GM23338 (cell line): ENCODE results near the gene PIKFYVE. TPM values are rescaled to one million over a fixed set of nuclear protein-coding genes. Genes with fewer than 3 reads are reported as not detected.

ENCODE experiments used
- ATAC-seq: fragments of 200-7000 bp; cut with Tn5 transposase; 3 replicates; pipeline ENCODE4 v1.9.1; 2020
- DNase-seq: peaks from one replicate; pipeline ENCODE4 v3.0.0-alpha.2; 2015; ENCODE audit warnings: low spot score
- H2AFZ ChIP-seq: fragments of 200-600 bp; sonication (generic); 2 replicates; pipeline ENCODE4 v1.8.0; 2016; ENCODE audit warnings: antibody characterized with exemption, mild to moderate bottlenecking, moderate library complexity
- H3F3A ChIP-seq: fragments of 200-600 bp; sonication (generic); replicated peaks from 2 replicates; pipeline ENCODE4 v1.8.0; 2017; ENCODE audit warnings: antibody characterized with exemption, mixed run types, low read depth
- H3K27ac ChIP-seq: fragments of 200-600 bp; sonication (generic); 2 replicates; pipeline ENCODE4 v1.6.1; 2016; ENCODE audit warnings: low read depth
- H3K27me3 ChIP-seq: fragments of 200-600 bp; sonication (generic); 2 replicates; pipeline ENCODE4 v1.8.0; 2016; ENCODE audit warnings: mild to moderate bottlenecking, mixed run types, moderate library complexity; ENCODE audit not compliant: insufficient read depth
- H3K36me3 ChIP-seq: fragments of 200-600 bp; sonication (generic); 2 replicates; pipeline ENCODE4 v1.8.0; 2016; ENCODE audit warnings: mild to moderate bottlenecking; ENCODE audit not compliant: insufficient read depth
- H3K4me1 ChIP-seq: fragments of 200-600 bp; sonication (generic); 2 replicates; pipeline ENCODE4 v1.8.0; 2016; ENCODE audit warnings: mild to moderate bottlenecking, moderate library complexity; ENCODE audit not compliant: insufficient read depth
- H3K4me2 ChIP-seq: fragments of 200-600 bp; sonication (generic); 2 replicates; pipeline ENCODE4 v1.7.1; 2017; ENCODE audit warnings: mixed run types
- H3K4me3 ChIP-seq: fragments of 200-600 bp; sonication (generic); 2 replicates; pipeline ENCODE4 v1.6.1; 2016; ENCODE audit warnings: mixed run types
- H3K79me2 ChIP-seq: fragments of 200-600 bp; sonication (generic); replicated peaks from 2 replicates; pipeline ENCODE4 v1.8.0; 2017; ENCODE audit warnings: mild to moderate bottlenecking; ENCODE audit not compliant: insufficient read depth
- H3K9me2 ChIP-seq: fragments of 200-600 bp; sonication (generic); 2 replicates; pipeline ENCODE4 v1.8.0; 2017; ENCODE audit not compliant: insufficient read depth
- H4K20me1 ChIP-seq: fragments of 200-600 bp; sonication (generic); replicated peaks from 2 replicates; pipeline ENCODE4 v1.8.0; 2017; ENCODE audit warnings: mild to moderate bottlenecking; ENCODE audit not compliant: insufficient read depth
- H3K27ac Mint-ChIP-seq: 2 replicates; pipeline ENCODE4 v1.8.0; 2020; ENCODE audit warnings: inconsistent platforms, mild to moderate bottlenecking, moderate library complexity, mixed read lengths
- H3K27me3 Mint-ChIP-seq: 3 replicates; pipeline ENCODE4 v1.8.0; 2022; ENCODE audit warnings: low read depth, mild to moderate bottlenecking, moderate library complexity, mixed read lengths, inconsistent platforms; ENCODE audit not compliant: insufficient read depth, poor library complexity
- H3K36me3 Mint-ChIP-seq: 3 replicates; pipeline ENCODE4 v1.8.0; 2021; ENCODE audit warnings: low read depth, mild to moderate bottlenecking, inconsistent platforms, moderate library complexity, mixed read lengths
- H3K4me1 Mint-ChIP-seq: 3 replicates; pipeline ENCODE4 v1.8.0; 2020; ENCODE audit warnings: mild to moderate bottlenecking, inconsistent platforms, mixed read lengths
- H3K4me3 Mint-ChIP-seq: 3 replicates; pipeline ENCODE4 v1.8.0; 2021; ENCODE audit warnings: moderate library complexity, mild to moderate bottlenecking, inconsistent platforms, mixed read lengths
- H3K9me3 Mint-ChIP-seq: 3 replicates; pipeline ENCODE4 v1.8.0; 2020; ENCODE audit warnings: moderate library complexity, mild to moderate bottlenecking, inconsistent platforms, mixed read lengths
- CREB1 ChIP-seq: fragments of 250-450 bp; sonication (Bioruptor Pico); IDR thresholded peaks from 2 replicates; pipeline ENCODE4 v1.5.0; 2020; ENCODE audit warnings: low read depth, mild to moderate bottlenecking, moderate library complexity
- EZH2phosphoT487 ChIP-seq: fragments of 200-600 bp; sonication (generic); IDR thresholded peaks from one replicate; pipeline ENCODE4 v1.8.1; 2018; ENCODE audit warnings: antibody characterized with exemption; ENCODE audit not compliant: unreplicated experiment
- JUNB ChIP-seq: IDR thresholded peaks from one replicate; pipeline ENCODE4 v1.6.1; 2016; ENCODE audit warnings: antibody characterized with exemption; ENCODE audit not compliant: unreplicated experiment
- NANOG ChIP-seq: IDR thresholded peaks from 2 replicates; pipeline ENCODE4 v1.6.1; 2016; ENCODE audit warnings: antibody characterized with exemption, borderline replicate concordance
- POLR2AphosphoS5 ChIP-seq: IDR thresholded peaks from 2 replicates; pipeline ENCODE4 v1.6.1; 2016; ENCODE audit warnings: antibody characterized with exemption, low read depth
- STAT1 ChIP-seq: IDR thresholded peaks from one replicate; pipeline ENCODE4 v1.6.1; 2016; ENCODE audit warnings: antibody characterized with exemption; ENCODE audit not compliant: unreplicated experiment
- ZNF114 ChIP-seq: fragments of 250-450 bp; sonication (Bioruptor Pico); IDR thresholded peaks from 2 replicates; pipeline ENCODE4 v1.5.0; 2020; ENCODE audit warnings: mild to moderate bottlenecking, moderate library complexity
- ZNF331 ChIP-seq: fragments of 250-450 bp; sonication (Bioruptor Pico); IDR thresholded peaks from 2 replicates; pipeline ENCODE4 v1.5.0; 2020; ENCODE audit warnings: low read depth, mild to moderate bottlenecking, moderate library complexity
- polyA plus RNA-seq: library from polyadenylated mRNA; unstranded; fragments of >200 nt; fragmentation: Nextera tagmentation; extraction: Ambion mirVana; gene quantifications from 2 replicates; pipeline ENCODE4 v1.2.1, GENCODE V29; 2016
- total RNA-seq: library from RNA; depleted of rRNA; stranded (reverse); fragments of >200 nt; shearing (Covaris generic); gene quantifications from 2 replicates; pipeline ENCODE4 v1.2.3, GENCODE V29; 2014
- TF ChIP-seq, protein P1 (sequence below): IDR thresholded peaks from 2 replicates; pipeline ENCODE4 v1.6.1; 2016; ENCODE audit warnings: antibody characterized with exemption
- TF ChIP-seq, protein P2 (sequence below): fragments of 250-450 bp; sonication (Bioruptor Pico); IDR thresholded peaks from 2 replicates; pipeline ENCODE4 v1.5.0; 2020; ENCODE audit warnings: mild to moderate bottlenecking, moderate library complexity

PIKFYVE gene
- total and polyA plus RNA-seq, 2 experiments from 2014 or later, result 15.1 to 48.0 TPM

DNA sequence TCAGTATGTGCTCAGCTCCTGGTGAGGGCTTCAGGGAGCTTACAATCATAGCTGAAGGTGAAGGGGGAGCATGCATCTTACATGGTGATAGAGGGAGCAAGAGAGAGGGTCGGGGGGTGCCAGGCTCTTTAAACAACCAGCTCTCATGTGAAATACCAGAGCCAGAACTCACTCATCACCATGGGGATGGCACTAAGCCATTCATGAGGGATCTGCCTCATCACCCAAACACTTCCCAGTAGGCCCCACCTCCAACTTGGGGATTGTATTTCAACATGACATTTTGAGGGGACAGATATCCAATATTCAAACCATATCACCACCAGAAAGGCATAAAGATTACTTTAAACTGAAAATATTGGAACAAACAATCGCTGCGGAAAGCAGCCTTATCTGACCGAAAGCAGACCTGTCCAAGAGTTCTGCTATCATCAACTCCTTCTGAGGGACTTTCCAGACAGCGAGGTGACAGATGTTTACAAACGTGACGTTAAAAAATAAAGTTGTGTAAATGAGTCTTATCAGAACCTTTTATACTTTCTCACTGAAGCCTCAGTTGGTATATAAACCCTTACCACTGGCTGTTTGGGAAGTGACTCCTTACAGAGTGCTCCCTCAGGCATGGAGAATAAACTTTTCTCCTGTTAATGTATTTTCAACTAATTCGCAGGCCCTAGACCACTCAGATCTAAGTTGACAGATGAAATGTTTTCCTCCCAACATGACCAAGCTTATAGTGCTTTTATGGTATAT lies 105.0 kb downstream of the PIKFYVE start:
- Histone ChIP-seq H3K4me2 (no peak overlapping the region), H3K27ac (no peak overlapping the region), H3F3A (0 out of 2 replicates have a peak, but pooled peaks cover 4% of the 10 kb centered on the region), H3K79me2 (no peaks in the 10 kb centered on the region), H3K4me1 (peaks cover 11% of the 10 kb centered on the region), H3K36me3 (no peaks in the 10 kb centered on the region), H4K20me1 (no peaks in the 10 kb centered on the region), H2AFZ (no peak overlapping the region), H3K4me3 (no peak overlapping the region), H3K9me2 (peaks cover 6% of the 10 kb centered on the region; the same call in 1 of the 2 replicates), H3K27me3 (no peaks in the 10 kb centered on the region)
- H3K4me3 Mint-ChIP-seq, result no peak overlapping the region
- no peak overlapping the region for H3K27ac Mint-ChIP-seq
- no peak for DNase-seq
- H3K4me1 Mint-ChIP-seq, result peaks cover 14% of the 10 kb centered on the region
- H3K36me3 Mint-ChIP-seq, result peaks cover 2% of the 10 kb centered on the region; the same call in 1 of the 3 replicates
- TF ChIP-seq POLR2AphosphoS5 (no peak), STAT1 (no peak)
- TF ChIP-seq, protein P1, sequence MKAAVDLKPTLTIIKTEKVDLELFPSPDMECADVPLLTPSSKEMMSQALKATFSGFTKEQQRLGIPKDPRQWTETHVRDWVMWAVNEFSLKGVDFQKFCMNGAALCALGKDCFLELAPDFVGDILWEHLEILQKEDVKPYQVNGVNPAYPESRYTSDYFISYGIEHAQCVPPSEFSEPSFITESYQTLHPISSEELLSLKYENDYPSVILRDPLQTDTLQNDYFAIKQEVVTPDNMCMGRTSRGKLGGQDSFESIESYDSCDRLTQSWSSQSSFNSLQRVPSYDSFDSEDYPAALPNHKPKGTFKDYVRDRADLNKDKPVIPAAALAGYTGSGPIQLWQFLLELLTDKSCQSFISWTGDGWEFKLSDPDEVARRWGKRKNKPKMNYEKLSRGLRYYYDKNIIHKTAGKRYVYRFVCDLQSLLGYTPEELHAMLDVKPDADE, result no peak
- peaks cover 3% of the 10 kb centered on the region; the same call in 2 of the 3 replicates for H3K9me3 Mint-ChIP-seq
- ATAC-seq, result no peak
- H3K27me3 Mint-ChIP-seq, result no peaks in the 10 kb centered on the region

DNA sequence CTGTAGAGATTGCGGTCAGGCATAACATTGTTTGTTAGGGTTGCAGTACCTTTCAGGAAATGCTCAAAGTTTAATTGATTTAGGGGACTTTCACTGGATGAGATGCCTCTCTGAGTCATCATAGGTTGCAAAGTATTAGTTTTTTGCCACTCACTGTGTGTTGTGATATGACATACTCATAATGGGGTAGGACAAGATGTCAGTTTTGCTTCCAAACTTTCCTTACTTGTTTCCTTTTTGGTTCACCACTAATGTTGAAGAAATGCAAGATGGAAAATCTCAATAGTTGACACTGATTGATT lies 105.5 kb downstream of the PIKFYVE start:
- no peaks in the 10 kb centered on the region for H3K27me3 Mint-ChIP-seq
- H3K36me3 Mint-ChIP-seq, result no peaks in the 10 kb centered on the region
- H3K4me2 ChIP-seq, result no peak overlapping the region
- no peak overlapping the region for H3K4me3 ChIP-seq
- ATAC-seq (no peak), DNase-seq (no peak)
- peaks cover 6% of the 10 kb centered on the region; the same call in 1 of the 2 replicates for H3K9me2 ChIP-seq
- no peaks in the 10 kb centered on the region for H3K79me2 ChIP-seq
- H2AFZ ChIP-seq, result no peak overlapping the region
- H3K9me3 Mint-ChIP-seq, result 0 out of 3 replicates have a peak, but pooled peaks cover 2% of the 10 kb centered on the region
- H3K36me3 ChIP-seq, result no peaks in the 10 kb centered on the region
- H4K20me1 ChIP-seq, result no peaks in the 10 kb centered on the region
- H3K4me1 Mint-ChIP-seq, result peaks cover 18% of the 10 kb centered on the region
- H3K27me3 ChIP-seq, result no peaks in the 10 kb centered on the region
- H3K27ac ChIP-seq, result no peak overlapping the region
- 0 out of 2 replicates have a peak, but pooled peaks cover 4% of the 10 kb centered on the region for H3F3A ChIP-seq
- no peak overlapping the region for H3K4me3 Mint-ChIP-seq
- no peak overlapping the region for H3K27ac Mint-ChIP-seq
- peaks cover 14% of the 10 kb centered on the region for H3K4me1 ChIP-seq
- TF ChIP-seq NANOG (no peak), JUNB (no peak), CREB1 (CRISPR knock-in tag) (no peak), ZNF331 (CRISPR knock-in tag) (no peak), ZNF114 (CRISPR knock-in tag) (no peak), EZH2phosphoT487 (no peak)
- TF ChIP-seq, protein P2, sequence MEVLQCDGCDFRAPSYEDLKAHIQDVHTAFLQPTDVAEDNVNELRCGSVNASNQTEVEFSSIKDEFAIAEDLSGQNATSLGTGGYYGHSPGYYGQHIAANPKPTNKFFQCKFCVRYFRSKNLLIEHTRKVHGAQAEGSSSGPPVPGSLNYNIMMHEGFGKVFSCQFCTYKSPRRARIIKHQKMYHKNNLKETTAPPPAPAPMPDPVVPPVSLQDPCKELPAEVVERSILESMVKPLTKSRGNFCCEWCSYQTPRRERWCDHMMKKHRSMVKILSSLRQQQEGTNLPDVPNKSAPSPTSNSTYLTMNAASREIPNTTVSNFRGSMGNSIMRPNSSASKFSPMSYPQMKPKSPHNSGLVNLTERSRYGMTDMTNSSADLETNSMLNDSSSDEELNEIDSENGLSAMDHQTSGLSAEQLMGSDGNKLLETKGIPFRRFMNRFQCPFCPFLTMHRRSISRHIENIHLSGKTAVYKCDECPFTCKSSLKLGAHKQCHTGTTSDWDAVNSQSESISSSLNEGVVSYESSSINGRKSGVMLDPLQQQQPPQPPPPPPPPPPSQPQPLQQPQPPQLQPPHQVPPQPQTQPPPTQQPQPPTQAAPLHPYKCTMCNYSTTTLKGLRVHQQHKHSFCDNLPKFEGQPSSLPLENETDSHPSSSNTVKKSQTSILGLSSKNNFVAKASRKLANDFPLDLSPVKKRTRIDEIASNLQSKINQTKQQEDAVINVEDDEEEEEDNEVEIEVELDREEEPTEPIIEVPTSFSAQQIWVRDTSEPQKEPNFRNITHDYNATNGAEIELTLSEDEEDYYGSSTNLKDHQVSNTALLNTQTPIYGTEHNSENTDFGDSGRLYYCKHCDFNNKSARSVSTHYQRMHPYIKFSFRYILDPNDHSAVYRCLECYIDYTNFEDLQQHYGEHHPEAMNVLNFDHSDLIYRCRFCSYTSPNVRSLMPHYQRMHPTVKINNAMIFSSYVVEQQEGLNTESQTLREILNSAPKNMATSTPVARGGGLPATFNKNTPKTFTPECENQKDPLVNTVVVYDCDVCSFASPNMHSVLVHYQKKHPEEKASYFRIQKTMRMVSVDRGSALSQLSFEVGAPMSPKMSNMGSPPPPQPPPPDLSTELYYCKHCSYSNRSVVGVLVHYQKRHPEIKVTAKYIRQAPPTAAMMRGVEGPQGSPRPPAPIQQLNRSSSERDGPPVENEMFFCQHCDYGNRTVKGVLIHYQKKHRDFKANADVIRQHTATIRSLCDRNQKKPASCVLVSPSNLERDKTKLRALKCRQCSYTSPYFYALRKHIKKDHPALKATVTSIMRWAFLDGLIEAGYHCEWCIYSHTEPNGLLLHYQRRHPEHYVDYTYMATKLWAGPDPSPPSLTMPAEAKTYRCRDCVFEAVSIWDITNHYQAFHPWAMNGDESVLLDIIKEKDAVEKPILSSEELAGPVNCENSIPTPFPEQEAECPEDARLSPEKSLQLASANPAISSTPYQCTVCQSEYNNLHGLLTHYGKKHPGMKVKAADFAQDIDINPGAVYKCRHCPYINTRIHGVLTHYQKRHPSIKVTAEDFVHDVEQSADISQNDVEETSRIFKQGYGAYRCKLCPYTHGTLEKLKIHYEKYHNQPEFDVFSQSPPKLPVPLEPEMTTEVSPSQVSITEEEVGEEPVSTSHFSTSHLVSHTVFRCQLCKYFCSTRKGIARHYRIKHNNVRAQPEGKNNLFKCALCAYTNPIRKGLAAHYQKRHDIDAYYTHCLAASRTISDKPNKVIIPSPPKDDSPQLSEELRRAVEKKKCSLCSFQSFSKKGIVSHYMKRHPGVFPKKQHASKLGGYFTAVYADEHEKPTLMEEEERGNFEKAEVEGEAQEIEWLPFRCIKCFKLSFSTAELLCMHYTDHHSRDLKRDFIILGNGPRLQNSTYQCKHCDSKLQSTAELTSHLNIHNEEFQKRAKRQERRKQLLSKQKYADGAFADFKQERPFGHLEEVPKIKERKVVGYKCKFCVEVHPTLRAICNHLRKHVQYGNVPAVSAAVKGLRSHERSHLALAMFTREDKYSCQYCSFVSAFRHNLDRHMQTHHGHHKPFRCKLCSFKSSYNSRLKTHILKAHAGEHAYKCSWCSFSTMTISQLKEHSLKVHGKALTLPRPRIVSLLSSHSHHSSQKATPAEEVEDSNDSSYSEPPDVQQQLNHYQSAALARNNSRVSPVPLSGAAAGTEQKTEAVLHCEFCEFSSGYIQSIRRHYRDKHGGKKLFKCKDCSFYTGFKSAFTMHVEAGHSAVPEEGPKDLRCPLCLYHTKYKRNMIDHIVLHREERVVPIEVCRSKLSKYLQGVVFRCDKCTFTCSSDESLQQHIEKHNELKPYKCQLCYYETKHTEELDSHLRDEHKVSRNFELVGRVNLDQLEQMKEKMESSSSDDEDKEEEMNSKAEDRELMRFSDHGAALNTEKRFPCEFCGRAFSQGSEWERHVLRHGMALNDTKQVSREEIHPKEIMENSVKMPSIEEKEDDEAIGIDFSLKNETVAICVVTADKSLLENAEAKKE (CRISPR knock-in tag), result no peak
- TF ChIP-seq, protein P1, result no peak
